ENCODE results near the gene HIPK4. TPM values are rescaled to one million over a fixed set of nuclear protein-coding genes. Genes with fewer than 3 reads are reported as not detected.
A peak's percentile ranks its signal among the peaks of the same experiment; 100 is the strongest.

HIPK4 gene
- total RNA-seq, 1 experiment from 2014 or later = not detected

DNA sequence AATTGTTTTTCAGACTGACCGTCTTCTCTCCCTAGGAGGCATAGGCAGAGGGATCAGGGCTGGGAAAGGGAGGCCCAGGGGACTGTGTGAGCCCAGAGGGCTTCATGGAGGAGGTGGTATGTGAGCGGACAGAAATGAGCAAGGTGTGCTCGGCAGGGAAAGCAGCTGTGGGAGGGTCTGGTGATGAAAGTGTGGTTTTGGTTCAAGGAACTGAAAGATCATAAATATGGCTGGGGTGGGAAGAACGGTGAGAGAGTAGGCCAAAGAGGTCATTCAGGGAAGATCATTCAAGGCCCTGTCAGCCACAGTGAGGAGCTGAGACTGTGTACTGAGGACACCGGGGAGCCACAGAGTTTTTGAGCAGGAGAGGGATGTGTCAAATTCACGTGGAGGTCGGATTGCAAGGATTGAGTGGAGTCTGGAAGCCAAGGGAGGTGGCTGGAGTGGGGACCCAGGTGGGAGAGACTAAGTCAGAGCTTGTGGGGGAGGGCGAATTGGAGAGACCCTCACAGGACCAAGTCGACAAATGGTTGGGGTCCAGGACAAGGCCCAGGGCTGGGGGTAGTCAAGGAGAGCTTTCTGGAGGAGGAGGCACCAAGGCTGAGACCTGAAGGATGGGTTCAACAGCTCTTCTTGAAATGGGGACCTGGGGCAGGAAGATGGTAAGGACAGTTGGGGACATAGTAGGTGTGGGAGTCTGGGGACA lies 33.9 kb downstream of the HIPK4 start:
- Histone ChIP-seq H3K4me1 (ENCODE audit: insufficient read depth, low read length) (no peaks in the 10 kb centered on the region), H3K9ac (ENCODE audit: low read length) (no peak overlapping the region), H2AFZ (ENCODE audit: low read length) (no peak overlapping the region), H3F3A (ENCODE audit: low read length, unreplicated experiment) (no peaks in the 10 kb centered on the region), H3K27ac (ENCODE audit: low read length) (no peak overlapping the region), H3K4me2 (ENCODE audit: low read length) (no peak overlapping the region), H3K79me2 (ENCODE audit: low read length) (no peaks in the 10 kb centered on the region), H4K20me1 (ENCODE audit: low read length) (no peaks in the 10 kb centered on the region), H3K9me3 (ENCODE audit: low read length) (no peaks in the 10 kb centered on the region), H3K27me3 (ENCODE audit: low read length) (no peaks in the 10 kb centered on the region), H3K9me2 (replicated peaks; ENCODE audit: low read length) (no peaks in the 10 kb centered on the region), H3K4me3 (ENCODE audit: low read length) (no peak overlapping the region), H3K36me3 (ENCODE audit: low read depth, low read length) (no peaks in the 10 kb centered on the region)
- DNase-seq (no peak), ATAC-seq (no peak)
- POLR2A ChIA-PET (ENCODE audit: unreplicated experiment) = no interaction called here
- intact Hi-C loops (cut with micrococcal nuclease) = no loop called here
- TF ChIP-seq EZH2 (IDR thresholded peaks at IDR 0.05; ENCODE audit: low read length, unreplicated experiment) = no peak
- no peak for TF ChIP-seq EZH2phosphoT487 (IDR thresholded peaks at IDR 0.05; ENCODE audit: borderline replicate concordance, low read length)
- TF ChIP-seq, protein P1, sequence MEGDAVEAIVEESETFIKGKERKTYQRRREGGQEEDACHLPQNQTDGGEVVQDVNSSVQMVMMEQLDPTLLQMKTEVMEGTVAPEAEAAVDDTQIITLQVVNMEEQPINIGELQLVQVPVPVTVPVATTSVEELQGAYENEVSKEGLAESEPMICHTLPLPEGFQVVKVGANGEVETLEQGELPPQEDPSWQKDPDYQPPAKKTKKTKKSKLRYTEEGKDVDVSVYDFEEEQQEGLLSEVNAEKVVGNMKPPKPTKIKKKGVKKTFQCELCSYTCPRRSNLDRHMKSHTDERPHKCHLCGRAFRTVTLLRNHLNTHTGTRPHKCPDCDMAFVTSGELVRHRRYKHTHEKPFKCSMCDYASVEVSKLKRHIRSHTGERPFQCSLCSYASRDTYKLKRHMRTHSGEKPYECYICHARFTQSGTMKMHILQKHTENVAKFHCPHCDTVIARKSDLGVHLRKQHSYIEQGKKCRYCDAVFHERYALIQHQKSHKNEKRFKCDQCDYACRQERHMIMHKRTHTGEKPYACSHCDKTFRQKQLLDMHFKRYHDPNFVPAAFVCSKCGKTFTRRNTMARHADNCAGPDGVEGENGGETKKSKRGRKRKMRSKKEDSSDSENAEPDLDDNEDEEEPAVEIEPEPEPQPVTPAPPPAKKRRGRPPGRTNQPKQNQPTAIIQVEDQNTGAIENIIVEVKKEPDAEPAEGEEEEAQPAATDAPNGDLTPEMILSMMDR (conservative IDR thresholded peaks at IDR 0.05; ENCODE audit: low read depth, low read length) = no peak
- BruUV-seq (replicated peaks) = no TSS peak
- CTCF ChIA-PET = no interaction called here

DNA sequence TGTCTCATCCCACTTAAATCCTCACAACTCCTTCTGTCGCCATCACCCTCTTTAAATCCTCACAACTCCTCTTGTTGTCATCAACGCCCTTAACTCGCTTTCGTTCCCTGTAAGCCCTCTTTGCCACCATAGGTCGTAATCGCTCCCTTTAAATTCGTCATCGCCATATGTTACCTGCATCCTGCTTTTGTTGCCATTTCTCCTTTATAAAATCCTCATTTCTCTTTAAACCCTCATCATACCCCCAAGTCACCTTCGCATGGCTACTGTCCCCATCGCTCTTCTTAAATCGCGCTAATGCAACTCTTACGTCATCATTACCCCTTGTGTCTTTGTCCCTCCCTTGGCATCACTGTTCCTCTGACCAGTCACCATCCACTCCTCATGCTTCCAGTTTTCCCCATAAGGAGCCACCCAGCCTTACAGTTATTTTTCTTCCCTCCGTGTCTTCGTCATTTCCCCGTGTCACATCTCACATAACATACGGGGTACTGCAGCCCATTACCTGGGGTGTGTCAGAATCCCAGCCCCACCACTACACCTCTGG lies 40.9 kb downstream of the HIPK4 start:
- Histone ChIP-seq H3F3A (ENCODE audit: low read length, unreplicated experiment) (no peaks in the 10 kb centered on the region), H2AFZ (ENCODE audit: low read length) (peak overlapping the region; percentile 95), H3K9ac (ENCODE audit: low read length) (peak overlapping the region; percentile 77), H3K9me3 (ENCODE audit: low read length) (no peaks in the 10 kb centered on the region), H3K4me3 (ENCODE audit: low read length) (peak overlapping the region; percentile 93), H4K20me1 (ENCODE audit: low read length) (no peaks in the 10 kb centered on the region), H3K36me3 (ENCODE audit: low read depth, low read length) (no peaks in the 10 kb centered on the region), H3K9me2 (replicated peaks; ENCODE audit: low read length) (no peaks in the 10 kb centered on the region), H3K27ac (ENCODE audit: low read length) (no peak overlapping the region), H3K4me1 (ENCODE audit: insufficient read depth, low read length) (no peaks in the 10 kb centered on the region; the same call in 1 of the 2 replicates), H3K27me3 (ENCODE audit: low read length) (no peaks in the 10 kb centered on the region), H3K4me2 (ENCODE audit: low read length) (peak overlapping the region; percentile 96), H3K79me2 (ENCODE audit: low read length) (peaks cover 24% of the 10 kb centered on the region)
- ChIA-PET CTCF (interaction anchor here (1.0 kb wide), 1 partner anchor 72 kb away, joined by 8 read pairs; no protein-coding TSS in a partner anchor), POLR2A (ENCODE audit: unreplicated experiment) (no interaction called here)
- TF ChIP-seq EZH2phosphoT487 (IDR thresholded peaks at IDR 0.05; ENCODE audit: borderline replicate concordance, low read length) (no peak), EZH2 (IDR thresholded peaks at IDR 0.05; ENCODE audit: low read length, unreplicated experiment) (no peak)
- TF ChIP-seq, protein P1 (conservative IDR thresholded peaks at IDR 0.05; ENCODE audit: low read depth, low read length) = no peak
- intact Hi-C loops (cut with micrococcal nuclease) = loop anchor here (5.0 kb wide), 1 partner anchor 73 kb away; no protein-coding TSS in a partner anchor
- ATAC-seq (no peak), DNase-seq (peak; percentile 26)
- TSS peak; percentile 73 for BruUV-seq (replicated peaks)

Data from PC-3 (cell line).